Hepatocyte (in vitro differentiated cells): Measurements from ENCODE around the gene TRPT1. TPM values are rescaled to one million over a fixed set of nuclear protein-coding genes. Genes with fewer than 3 reads are reported as not detected.

Source experiments
- DNase-seq: peaks from one replicate; pipeline ENCODE4 v3.0.0-alpha.2; 2016; ENCODE audit warnings: low spot score
- H2AFZ ChIP-seq: fragments of 200-600 bp; sonication (generic); 2 replicates; pipeline ENCODE4 v1.6.0; 2016; ENCODE audit warnings: antibody characterized with exemption, mild to moderate bottlenecking
- H3K27ac ChIP-seq: fragments of 200-600 bp; sonication (generic); 2 replicates; pipeline ENCODE4 v1.5.1; 2016; ENCODE audit warnings: mild to moderate bottlenecking
- H3K27me3 ChIP-seq: fragments of 200-600 bp; sonication (generic); 2 replicates; pipeline ENCODE4 v1.6.1; 2016
- H3K36me3 ChIP-seq: fragments of 200-600 bp; sonication (generic); replicated peaks from 2 replicates; pipeline ENCODE4 v1.5.1; 2016; ENCODE audit warnings: low read depth; ENCODE audit not compliant: insufficient read depth
- H3K4me1 ChIP-seq: fragments of 200-600 bp; sonication (generic); 2 replicates; pipeline ENCODE4 v1.5.1; 2016; ENCODE audit warnings: mild to moderate bottlenecking, moderate library complexity; ENCODE audit not compliant: insufficient read depth
- H3K4me2 ChIP-seq: fragments of 200-600 bp; sonication (generic); 2 replicates; pipeline ENCODE4 v1.6.0; 2016
- H3K4me3 ChIP-seq: fragments of 200-600 bp; sonication (generic); 2 replicates; pipeline ENCODE4 v1.5.1; 2016; ENCODE audit warnings: mild to moderate bottlenecking
- H3K79me2 ChIP-seq: fragments of 200-600 bp; sonication (generic); 2 replicates; pipeline ENCODE4 v1.6.0; 2017; ENCODE audit warnings: mild to moderate bottlenecking
- H3K9me2 ChIP-seq: fragments of 200-600 bp; sonication (generic); replicated peaks from 2 replicates; pipeline ENCODE4 v1.6.0; 2017; ENCODE audit warnings: mild to moderate bottlenecking; ENCODE audit not compliant: insufficient read depth
- H3K9me3 ChIP-seq: fragments of 200-600 bp; sonication (generic); 2 replicates; pipeline ENCODE4 v1.5.1; 2016; ENCODE audit warnings: low read depth, mild to moderate bottlenecking
- H4K20me1 ChIP-seq: fragments of 200-600 bp; sonication (generic); 2 replicates; pipeline ENCODE4 v1.6.0; 2016; ENCODE audit warnings: mild to moderate bottlenecking; ENCODE audit not compliant: insufficient read depth, poor library complexity, severe bottlenecking
- CTCF ChIP-seq: fragments of 200-600 bp; sonication (generic); IDR thresholded peaks from 2 replicates; pipeline ENCODE4 v1.5.1; 2016; ENCODE audit warnings: antibody characterized with exemption, mild to moderate bottlenecking; ENCODE audit not compliant: poor library complexity
- EZH2 ChIP-seq: fragments of 200-600 bp; sonication (generic); IDR thresholded peaks from 2 replicates; pipeline ENCODE4 v1.6.1; 2016; ENCODE audit warnings: antibody characterized with exemption, mild to moderate bottlenecking, borderline replicate concordance
- EZH2phosphoT487 ChIP-seq: fragments of 200-600 bp; sonication (generic); IDR thresholded peaks from one replicate; pipeline ENCODE4 v1.6.1; 2018; ENCODE audit warnings: antibody characterized with exemption, mild to moderate bottlenecking, low read depth, moderate library complexity; ENCODE audit not compliant: unreplicated experiment, severe bottlenecking
- WGBS: methylation state at CpG from one replicate; pipeline ENCODE4 v1.1.6; 2016; ENCODE audit warnings: low lambda C conversion rate; ENCODE audit errors: missing lambda C conversion rate; 5-methylcytosine and 5-hydroxymethylcytosine counted together
- polyA plus RNA-seq: library from polyadenylated mRNA; unstranded; fragments of >200 nt; fragmentation: Nextera tagmentation; extraction: Ambion mirVana; gene quantifications from 2 replicates; pipeline ENCODE4 v1.2.1, GENCODE V29; 2016
- total RNA-seq: library from RNA; depleted of rRNA; stranded (reverse); fragments of >200 nt; gene quantifications from 2 replicates; pipeline ENCODE4 v1.2.3, GENCODE V29; 2014

The TRPT1 gene
- total and polyA plus RNA-seq, 2 experiments from 2014 or later, result 52.8 to 55.5 TPM

- no peak overlapping the region for H3K4me2 ChIP-seq
- H3K27ac ChIP-seq, result no peak overlapping the region
- peak; percentile 47 for DNase-seq
- no peaks in the 10 kb centered on the region for H3K27me3 ChIP-seq
- no peaks in the 10 kb centered on the region for H3K36me3 ChIP-seq
- peaks cover 18% of the 10 kb centered on the region for H3K79me2 ChIP-seq
- H2AFZ ChIP-seq, result no peak overlapping the region
- H3K4me3 ChIP-seq, result no peak overlapping the region
- H4K20me1 ChIP-seq, result peaks cover 32% of the 10 kb centered on the region
- no peaks in the 10 kb centered on the region for H3K9me2 ChIP-seq
- H3K9me3 ChIP-seq, result no peaks in the 10 kb centered on the region
- no peak for TF ChIP-seq EZH2phosphoT487
- TF ChIP-seq EZH2, result no peak
- TF ChIP-seq CTCF, result no peak
- WGBS, result 3% methylated on average over 21 of the region's 48 CpGs
- peaks cover 19% of the 10 kb centered on the region for H3K4me1 ChIP-seq
Measured at GRCh38 chr11:64186492-64187165, 39.4 kb downstream of the TRPT1 start.

- WGBS, result 2% methylated on average over 42 of the region's 74 CpGs
- Histone ChIP-seq H4K20me1 (peaks cover 24% of the 10 kb centered on the region), H3K79me2 (peaks cover 18% of the 10 kb centered on the region), H3K36me3 (no peaks in the 10 kb centered on the region), H3K4me1 (peaks cover 25% of the 10 kb centered on the region), H3K27me3 (no peaks in the 10 kb centered on the region), H3K4me2 (peak within 1 kb of the TSS; percentile 83), H3K9me2 (no peaks in the 10 kb centered on the region), H2AFZ (peak within 1 kb of the TSS; percentile 6), H3K4me3 (peak within 1 kb of the TSS; percentile 16), H3K27ac (peak within 1 kb of the TSS; percentile 80), H3K9me3 (no peaks in the 10 kb centered on the region)
- peak; percentile 100 for DNase-seq
- TF ChIP-seq CTCF (peak; percentile 44), EZH2phosphoT487 (no peak)
Measured at GRCh38 chr11:64185693-64186491, 40.1 kb downstream of the TRPT1 start, which contains the start of gene STIP1. Gene STIP1, plus strand, starts transcription at chr11:64186171. Its CDS starts 91 bp downstream, at chr11:64186262.

- WGBS, result under 1% methylated on average over 50 of the region's 52 CpGs
- Histone ChIP-seq H2AFZ (peak overlapping the region; percentile 6), H3K4me1 (peaks cover 30% of the 10 kb centered on the region), H3K4me2 (peak overlapping the region; percentile 83), H3K9me3 (no peaks in the 10 kb centered on the region), H3K79me2 (peaks cover 18% of the 10 kb centered on the region), H3K4me3 (peak overlapping the region; percentile 16), H3K36me3 (no peaks in the 10 kb centered on the region), H3K9me2 (no peaks in the 10 kb centered on the region), H3K27me3 (no peaks in the 10 kb centered on the region), H3K27ac (peak overlapping the region; percentile 80), H4K20me1 (peaks cover 18% of the 10 kb centered on the region)
- peak; percentile 40 for TF ChIP-seq CTCF
- TF ChIP-seq EZH2, result no peak
- peak; percentile 92 for DNase-seq
Measured at GRCh38 chr11:64185175-64185692, 40.8 kb downstream of the TRPT1 start.
